ENCODE measurements around the gene IGSF9.

Gene IGSF9

DNA sequence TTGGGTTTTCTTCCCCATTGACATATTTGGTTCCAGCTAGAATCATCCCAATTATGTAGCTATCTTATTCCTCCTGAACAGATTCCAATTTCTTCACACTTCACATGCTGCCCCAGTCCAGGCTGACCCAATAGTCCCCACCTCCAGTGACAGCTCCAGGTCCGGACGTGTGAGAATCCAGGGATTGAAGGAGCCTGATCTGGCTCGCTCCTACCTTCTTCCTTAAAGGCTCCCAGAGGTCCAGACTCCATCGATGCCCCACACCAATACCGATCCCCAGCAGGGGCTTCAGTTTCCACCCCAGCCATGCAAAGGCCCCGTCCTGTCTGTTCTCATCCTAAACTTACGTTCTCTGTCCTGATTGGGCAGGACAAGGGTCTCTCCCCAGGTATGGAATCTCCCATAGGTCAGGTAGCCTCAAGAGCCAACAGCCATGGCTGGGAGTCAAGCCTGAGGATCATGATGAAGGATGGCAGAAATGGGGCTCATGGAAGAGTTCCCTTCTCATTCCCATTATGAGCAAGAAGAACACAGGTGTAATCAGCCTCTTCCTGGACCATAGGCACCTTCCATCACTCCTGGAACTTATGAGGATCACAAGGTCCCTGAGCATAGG lies 29.0 kb upstream of the IGSF9 start:
- no peaks in the 10 kb centered on the region for H4K20me1 ChIP-seq (ENCODE audit: insufficient read depth, low read length)
- no peaks in the 10 kb centered on the region for H3K9me3 ChIP-seq (ENCODE audit: insufficient read depth, low read length)
- peaks cover 8% of the 10 kb centered on the region for H3K4me1 ChIP-seq (ENCODE audit: low read length)
- H3K9ac ChIP-seq (ENCODE audit: low read length) = no peak overlapping the region
- H3K27me3 ChIP-seq (ENCODE audit: low read depth, low read length) = peaks cover 48% of the 10 kb centered on the region
- no peaks in the 10 kb centered on the region for H3K79me2 ChIP-seq (ENCODE audit: low read length)
- H3K4me3 ChIP-seq (ENCODE audit: low read length) = no peak overlapping the region
- no peak overlapping the region for H3K4me2 ChIP-seq (ENCODE audit: low read length)
- H3K36me3 ChIP-seq (replicated peaks; ENCODE audit: low read depth, low read length) = no peaks in the 10 kb centered on the region
- no peak overlapping the region for H2AFZ ChIP-seq (ENCODE audit: low read depth, low read length)
- TF ChIP-seq EZH2phosphoT487 (IDR thresholded peaks at IDR 0.05; ENCODE audit: low read depth) = no peak
- TF ChIP-seq, protein P1, sequence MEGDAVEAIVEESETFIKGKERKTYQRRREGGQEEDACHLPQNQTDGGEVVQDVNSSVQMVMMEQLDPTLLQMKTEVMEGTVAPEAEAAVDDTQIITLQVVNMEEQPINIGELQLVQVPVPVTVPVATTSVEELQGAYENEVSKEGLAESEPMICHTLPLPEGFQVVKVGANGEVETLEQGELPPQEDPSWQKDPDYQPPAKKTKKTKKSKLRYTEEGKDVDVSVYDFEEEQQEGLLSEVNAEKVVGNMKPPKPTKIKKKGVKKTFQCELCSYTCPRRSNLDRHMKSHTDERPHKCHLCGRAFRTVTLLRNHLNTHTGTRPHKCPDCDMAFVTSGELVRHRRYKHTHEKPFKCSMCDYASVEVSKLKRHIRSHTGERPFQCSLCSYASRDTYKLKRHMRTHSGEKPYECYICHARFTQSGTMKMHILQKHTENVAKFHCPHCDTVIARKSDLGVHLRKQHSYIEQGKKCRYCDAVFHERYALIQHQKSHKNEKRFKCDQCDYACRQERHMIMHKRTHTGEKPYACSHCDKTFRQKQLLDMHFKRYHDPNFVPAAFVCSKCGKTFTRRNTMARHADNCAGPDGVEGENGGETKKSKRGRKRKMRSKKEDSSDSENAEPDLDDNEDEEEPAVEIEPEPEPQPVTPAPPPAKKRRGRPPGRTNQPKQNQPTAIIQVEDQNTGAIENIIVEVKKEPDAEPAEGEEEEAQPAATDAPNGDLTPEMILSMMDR (IDR thresholded peaks at IDR 0.05; ENCODE audit: low read depth, low read length) = no peak
- no peak overlapping the region for H3K27ac ChIP-seq (ENCODE audit: low read length)

DNA sequence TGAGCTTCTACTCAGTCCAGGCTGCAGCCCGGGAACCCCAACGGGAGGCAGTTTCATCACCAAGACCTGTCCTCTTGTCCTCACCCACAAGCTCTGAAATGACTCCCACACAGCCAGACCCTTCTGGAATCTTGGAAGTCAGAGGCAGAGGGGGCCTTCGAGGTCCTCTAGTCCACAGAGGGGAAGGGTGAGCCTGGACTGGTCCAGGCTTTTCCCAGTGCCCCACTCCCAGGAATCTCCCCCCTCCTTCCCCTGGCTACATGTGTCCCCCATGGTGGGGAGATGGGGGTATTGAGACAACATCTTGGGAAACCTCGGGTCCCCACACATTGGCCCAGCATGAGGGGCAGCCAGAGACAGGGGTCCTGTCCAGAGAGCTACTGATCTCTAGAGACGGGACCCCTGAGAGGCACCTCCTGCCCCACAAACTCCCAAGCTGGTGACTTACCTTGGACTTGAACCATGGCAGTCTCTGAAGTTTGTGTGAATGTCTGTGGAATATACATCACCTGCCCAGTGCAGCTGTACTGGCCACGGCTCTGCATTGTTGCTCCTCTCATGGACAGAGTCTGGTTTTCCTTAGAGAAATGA lies 28.0 kb upstream of the IGSF9 start:
- H3K9ac ChIP-seq (ENCODE audit: low read length) = no peak overlapping the region
- no peak overlapping the region for H2AFZ ChIP-seq (ENCODE audit: low read depth, low read length)
- H3K4me1 ChIP-seq (ENCODE audit: low read length) = peaks cover 18% of the 10 kb centered on the region
- peaks cover 39% of the 10 kb centered on the region for H3K27me3 ChIP-seq (ENCODE audit: low read depth, low read length)
- H3K79me2 ChIP-seq (ENCODE audit: low read length) = no peaks in the 10 kb centered on the region
- no peaks in the 10 kb centered on the region for H3K9me3 ChIP-seq (ENCODE audit: insufficient read depth, low read length)
- no peak overlapping the region for H3K4me3 ChIP-seq (ENCODE audit: low read length)
- TF ChIP-seq, protein P1 (IDR thresholded peaks at IDR 0.05; ENCODE audit: low read depth, low read length) = no peak
- H3K4me2 ChIP-seq (ENCODE audit: low read length) = no peak overlapping the region
- H3K36me3 ChIP-seq (replicated peaks; ENCODE audit: low read depth, low read length) = no peaks in the 10 kb centered on the region
- no peaks in the 10 kb centered on the region for H4K20me1 ChIP-seq (ENCODE audit: insufficient read depth, low read length)
- no peak overlapping the region for H3K27ac ChIP-seq (ENCODE audit: low read length)

DNA sequence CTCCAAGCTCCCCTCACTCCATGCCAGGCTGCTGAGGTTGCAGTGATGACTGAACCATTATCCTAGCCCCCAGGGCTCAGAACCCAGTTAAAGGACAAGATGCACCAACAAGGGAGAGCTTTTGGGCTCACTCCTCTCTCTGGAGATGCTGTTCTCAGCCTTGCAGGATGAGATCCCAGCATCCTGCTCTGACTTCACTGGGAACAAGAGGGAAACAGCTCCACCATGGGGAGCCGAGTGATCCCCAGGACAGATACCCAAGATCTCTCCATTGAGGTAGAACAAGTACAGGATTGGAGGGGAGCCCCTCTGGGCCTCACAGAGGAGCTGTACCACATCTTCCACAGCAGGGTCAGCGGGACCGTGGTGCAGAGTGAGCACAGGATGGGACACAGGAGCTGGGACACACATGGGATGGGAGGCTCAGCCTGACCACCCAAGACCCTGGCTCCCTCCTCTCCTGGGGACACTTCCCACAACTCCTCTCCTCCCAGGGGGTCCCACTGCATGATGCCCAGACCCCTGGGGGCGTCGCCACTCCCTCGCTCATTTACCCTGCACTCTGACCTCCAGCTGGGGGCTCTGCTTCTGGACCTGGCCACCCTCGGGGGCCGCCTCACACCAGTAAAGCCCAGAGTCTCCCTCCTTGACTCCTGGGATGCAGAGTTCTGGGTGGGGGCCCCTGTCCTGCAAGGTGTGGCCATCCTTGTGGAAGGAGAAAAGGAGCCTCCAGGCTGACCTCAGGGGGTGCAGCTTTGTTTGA lies 27.2 kb upstream of the IGSF9 start:
- H2AFZ ChIP-seq (ENCODE audit: low read depth, low read length) = no peak overlapping the region
- H3K9ac ChIP-seq (ENCODE audit: low read length) = no peak overlapping the region
- no peaks in the 10 kb centered on the region for H4K20me1 ChIP-seq (ENCODE audit: insufficient read depth, low read length)
- peaks cover 31% of the 10 kb centered on the region for H3K27me3 ChIP-seq (ENCODE audit: low read depth, low read length)
- no peaks in the 10 kb centered on the region for H3K36me3 ChIP-seq (replicated peaks; ENCODE audit: low read depth, low read length)
- no peaks in the 10 kb centered on the region for H3K79me2 ChIP-seq (ENCODE audit: low read length)
- H3K27ac ChIP-seq (ENCODE audit: low read length) = no peak overlapping the region
- H3K4me3 ChIP-seq (ENCODE audit: low read length) = no peak overlapping the region
- H3K4me1 ChIP-seq (ENCODE audit: low read length) = peaks cover 25% of the 10 kb centered on the region
- TF ChIP-seq, protein P1 (IDR thresholded peaks at IDR 0.05; ENCODE audit: low read depth, low read length) = no peak
- TF ChIP-seq EZH2phosphoT487 (IDR thresholded peaks at IDR 0.05; ENCODE audit: low read depth) = no peak
- H3K9me3 ChIP-seq (ENCODE audit: insufficient read depth, low read length) = no peaks in the 10 kb centered on the region
- no peak overlapping the region for H3K4me2 ChIP-seq (ENCODE audit: low read length)

DNA sequence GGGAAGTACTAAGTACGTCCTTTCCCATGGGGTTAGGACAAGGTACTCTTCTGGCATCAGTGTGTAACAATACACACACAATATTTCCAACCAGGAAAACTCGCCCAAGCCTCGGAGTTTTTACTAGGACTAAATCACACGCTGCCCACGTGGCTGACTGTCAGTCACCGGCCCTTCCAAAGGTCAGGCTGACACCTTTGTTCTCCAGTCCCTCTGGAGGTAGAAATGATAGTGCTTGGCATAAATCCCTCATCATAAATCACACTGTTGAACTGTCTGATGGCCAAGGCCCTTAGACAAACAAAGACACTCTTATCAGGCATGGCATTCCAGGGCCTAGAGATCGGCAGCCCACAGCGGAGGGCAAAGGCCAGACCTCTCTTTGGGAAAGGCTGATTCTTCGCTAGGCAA lies 25.5 kb upstream of the IGSF9 start:
- no peaks in the 10 kb centered on the region for H3K9me3 ChIP-seq (ENCODE audit: insufficient read depth, low read length)
- peaks cover 29% of the 10 kb centered on the region for H3K4me1 ChIP-seq (ENCODE audit: low read length)
- no peak overlapping the region for H3K27ac ChIP-seq (ENCODE audit: low read length)
- no peaks in the 10 kb centered on the region for H3K79me2 ChIP-seq (ENCODE audit: low read length)
- peaks cover 25% of the 10 kb centered on the region for H3K27me3 ChIP-seq (ENCODE audit: low read depth, low read length)
- no peak for TF ChIP-seq EZH2phosphoT487 (IDR thresholded peaks at IDR 0.05; ENCODE audit: low read depth)
- TF ChIP-seq, protein P1 (IDR thresholded peaks at IDR 0.05; ENCODE audit: low read depth, low read length) = no peak
- no peaks in the 10 kb centered on the region for H4K20me1 ChIP-seq (ENCODE audit: insufficient read depth, low read length)
- no peak overlapping the region for H3K4me3 ChIP-seq (ENCODE audit: low read length)
- H3K36me3 ChIP-seq (replicated peaks; ENCODE audit: low read depth, low read length) = peaks cover 3% of the 10 kb centered on the region
- H2AFZ ChIP-seq (ENCODE audit: low read depth, low read length) = no peak overlapping the region
- no peak overlapping the region for H3K4me2 ChIP-seq (ENCODE audit: low read length)
- H3K9ac ChIP-seq (ENCODE audit: low read length) = no peak overlapping the region
